HEK293T (cell line): ENCODE results near the gene PHLPP1.

ENCODE experiments used
- ARNT ChIP-seq: fragments of 450-650 bp; IDR thresholded peaks from 2 replicates; pipeline ENCODE4 v1.6.1; 2017; ENCODE audit warnings: mild to moderate bottlenecking
- BHLHE40 ChIP-seq: fragments of 450-650 bp; IDR thresholded peaks from 2 replicates; pipeline ENCODE4 v1.6.1; 2016; ENCODE audit warnings: mild to moderate bottlenecking, moderate library complexity, borderline replicate concordance
- CTBP1 ChIP-seq: fragments of 450-650 bp; IDR thresholded peaks from 2 replicates; pipeline ENCODE4 v1.6.1; 2016; ENCODE audit warnings: borderline replicate concordance
- ELF4 ChIP-seq: fragments of 450-650 bp; IDR thresholded peaks from 2 replicates; pipeline ENCODE4 v1.6.1; 2017; ENCODE audit warnings: antibody characterized with exemption
- FOXA1 ChIP-seq: fragments of 450-650 bp; IDR thresholded peaks from 2 replicates; pipeline ENCODE4 v1.6.1; 2016; ENCODE audit warnings: mild to moderate bottlenecking
- FOXM1 ChIP-seq: fragments of 450-650 bp; IDR thresholded peaks from 2 replicates; pipeline ENCODE4 v1.6.1; 2017; ENCODE audit warnings: mild to moderate bottlenecking, borderline replicate concordance
- LEF1 ChIP-seq: fragments of 450-650 bp; IDR thresholded peaks from 2 replicates; pipeline ENCODE4 v1.6.1; 2017; ENCODE audit warnings: mild to moderate bottlenecking, borderline replicate concordance
- NFRKB ChIP-seq: fragments of 450-650 bp; IDR thresholded peaks from 2 replicates; pipeline ENCODE4 v1.6.1; 2016; ENCODE audit warnings: mild to moderate bottlenecking, moderate library complexity
- SP1 ChIP-seq: fragments of 450-650 bp; IDR thresholded peaks from 2 replicates; pipeline ENCODE4 v1.6.1; 2017
- SUZ12 ChIP-seq: fragments of 450-650 bp; IDR thresholded peaks from 2 replicates; pipeline ENCODE4 v1.6.1; 2016; ENCODE audit warnings: mild to moderate bottlenecking
- TARDBP ChIP-seq: fragments of 450-650 bp; IDR thresholded peaks from 2 replicates; pipeline ENCODE4 v1.6.1; 2016

DNA sequence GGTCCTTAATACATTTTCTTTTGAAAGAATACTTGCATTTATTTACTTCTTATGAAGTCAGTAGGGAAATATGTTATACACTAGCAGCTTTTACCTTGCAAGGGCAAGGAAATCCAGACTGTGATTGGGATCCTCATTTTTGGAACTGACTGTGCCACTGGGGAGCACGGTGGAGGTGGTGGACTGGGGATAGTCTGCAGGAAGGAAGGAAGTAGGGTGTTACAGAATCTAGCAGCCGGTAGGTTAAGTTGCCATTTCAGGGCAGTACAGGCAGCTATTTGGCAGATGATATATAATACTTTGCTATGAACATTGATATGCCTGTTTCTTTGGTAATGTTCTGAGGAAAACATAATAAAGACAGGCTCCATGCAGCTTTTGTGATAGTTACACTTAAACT lies 238.3 kb downstream of the PHLPP1 start:
- TF ChIP-seq NFRKB (no peak), ELF4 (no peak), BHLHE40 (no peak), FOXA1 (no peak), LEF1 (no peak), SP1 (no peak), FOXM1 (no peak), ARNT (no peak), TARDBP (no peak), CTBP1 (no peak), SUZ12 (no peak)
